GM23338 (cell line): ENCODE results near the gene SENP5. TPM values are rescaled to one million over a fixed set of nuclear protein-coding genes. Genes with fewer than 3 reads are reported as not detected.
"Not testable (repeated sequence)": the region's sequence is repeated elsewhere in the genome, so short reads cannot be mapped to it uniquely, and the experiment has no call there.

ENCODE experiments used
- ATAC-seq: fragments of 200-7000 bp; cut with Tn5 transposase; 3 replicates; pipeline ENCODE4 v1.9.1; 2020
- DNase-seq: peaks from one replicate; pipeline ENCODE4 v3.0.0-alpha.2; 2015; ENCODE audit warnings: low spot score
- H2AFZ ChIP-seq: fragments of 200-600 bp; sonication (generic); 2 replicates; pipeline ENCODE4 v1.8.0; 2016; ENCODE audit warnings: antibody characterized with exemption, mild to moderate bottlenecking, moderate library complexity
- H3F3A ChIP-seq: fragments of 200-600 bp; sonication (generic); replicated peaks from 2 replicates; pipeline ENCODE4 v1.8.0; 2017; ENCODE audit warnings: antibody characterized with exemption, mixed run types, low read depth
- H3K27ac ChIP-seq: fragments of 200-600 bp; sonication (generic); 2 replicates; pipeline ENCODE4 v1.6.1; 2016; ENCODE audit warnings: low read depth
- H3K27me3 ChIP-seq: fragments of 200-600 bp; sonication (generic); 2 replicates; pipeline ENCODE4 v1.8.0; 2016; ENCODE audit warnings: mild to moderate bottlenecking, mixed run types, moderate library complexity; ENCODE audit not compliant: insufficient read depth
- H3K36me3 ChIP-seq: fragments of 200-600 bp; sonication (generic); 2 replicates; pipeline ENCODE4 v1.8.0; 2016; ENCODE audit warnings: mild to moderate bottlenecking; ENCODE audit not compliant: insufficient read depth
- H3K4me1 ChIP-seq: fragments of 200-600 bp; sonication (generic); 2 replicates; pipeline ENCODE4 v1.8.0; 2016; ENCODE audit warnings: mild to moderate bottlenecking, moderate library complexity; ENCODE audit not compliant: insufficient read depth
- H3K4me2 ChIP-seq: fragments of 200-600 bp; sonication (generic); 2 replicates; pipeline ENCODE4 v1.7.1; 2017; ENCODE audit warnings: mixed run types
- H3K4me3 ChIP-seq: fragments of 200-600 bp; sonication (generic); 2 replicates; pipeline ENCODE4 v1.6.1; 2016; ENCODE audit warnings: mixed run types
- H3K79me2 ChIP-seq: fragments of 200-600 bp; sonication (generic); replicated peaks from 2 replicates; pipeline ENCODE4 v1.8.0; 2017; ENCODE audit warnings: mild to moderate bottlenecking; ENCODE audit not compliant: insufficient read depth
- H3K9me2 ChIP-seq: fragments of 200-600 bp; sonication (generic); 2 replicates; pipeline ENCODE4 v1.8.0; 2017; ENCODE audit not compliant: insufficient read depth
- H4K20me1 ChIP-seq: fragments of 200-600 bp; sonication (generic); replicated peaks from 2 replicates; pipeline ENCODE4 v1.8.0; 2017; ENCODE audit warnings: mild to moderate bottlenecking; ENCODE audit not compliant: insufficient read depth
- H3K27ac Mint-ChIP-seq: 2 replicates; pipeline ENCODE4 v1.8.0; 2020; ENCODE audit warnings: inconsistent platforms, mild to moderate bottlenecking, moderate library complexity, mixed read lengths
- H3K27me3 Mint-ChIP-seq: 3 replicates; pipeline ENCODE4 v1.8.0; 2022; ENCODE audit warnings: low read depth, mild to moderate bottlenecking, moderate library complexity, mixed read lengths, inconsistent platforms; ENCODE audit not compliant: insufficient read depth, poor library complexity
- H3K36me3 Mint-ChIP-seq: 3 replicates; pipeline ENCODE4 v1.8.0; 2021; ENCODE audit warnings: low read depth, mild to moderate bottlenecking, inconsistent platforms, moderate library complexity, mixed read lengths
- H3K4me1 Mint-ChIP-seq: 3 replicates; pipeline ENCODE4 v1.8.0; 2020; ENCODE audit warnings: mild to moderate bottlenecking, inconsistent platforms, mixed read lengths
- H3K4me3 Mint-ChIP-seq: 3 replicates; pipeline ENCODE4 v1.8.0; 2021; ENCODE audit warnings: moderate library complexity, mild to moderate bottlenecking, inconsistent platforms, mixed read lengths
- H3K9me3 Mint-ChIP-seq: 3 replicates; pipeline ENCODE4 v1.8.0; 2020; ENCODE audit warnings: moderate library complexity, mild to moderate bottlenecking, inconsistent platforms, mixed read lengths
- EZH2 ChIP-seq: fragments of 200-600 bp; sonication (generic); IDR thresholded peaks from one replicate; pipeline ENCODE4 v1.8.0; 2017; ENCODE audit warnings: antibody characterized with exemption, mild to moderate bottlenecking, low read depth; ENCODE audit not compliant: unreplicated experiment
- EZH2phosphoT487 ChIP-seq: fragments of 200-600 bp; sonication (generic); IDR thresholded peaks from one replicate; pipeline ENCODE4 v1.8.1; 2018; ENCODE audit warnings: antibody characterized with exemption; ENCODE audit not compliant: unreplicated experiment
- ZNF114 ChIP-seq: fragments of 250-450 bp; sonication (Bioruptor Pico); IDR thresholded peaks from 2 replicates; pipeline ENCODE4 v1.5.0; 2020; ENCODE audit warnings: mild to moderate bottlenecking, moderate library complexity
- polyA plus RNA-seq: library from polyadenylated mRNA; unstranded; fragments of >200 nt; fragmentation: Nextera tagmentation; extraction: Ambion mirVana; gene quantifications from 2 replicates; pipeline ENCODE4 v1.2.1, GENCODE V29; 2016
- total RNA-seq: library from RNA; depleted of rRNA; stranded (reverse); fragments of >200 nt; shearing (Covaris generic); gene quantifications from 2 replicates; pipeline ENCODE4 v1.2.3, GENCODE V29; 2014
- TF ChIP-seq, protein P1 (sequence below): IDR thresholded peaks from 2 replicates; pipeline ENCODE4 v1.6.1; 2016; ENCODE audit warnings: antibody characterized with exemption
- TF ChIP-seq, protein P2 (sequence below), 2 experiments: fragments of 200-600 bp in 1 of 2; sonication (generic) in 1 of 2; conservative IDR thresholded peaks; 2 replicates each; pipeline versions ENCODE4 v1.5.1 to v1.6.1; 2016 to 2017; ENCODE audit warnings: antibody characterized with exemption in 2 of 2, low read depth in 2 of 2, mild to moderate bottlenecking in 2 of 2, moderate library complexity in 1 of 2

Gene SENP5
- total and polyA plus RNA-seq, 2 experiments from 2014 or later: 12.2 to 34.3 TPM

GRCh38 chr3:196843435-196844110 lies 24.1 kb upstream of the SENP5 start:
- H3K36me3 ChIP-seq: no peaks in the 10 kb centered on the region
- Mint-ChIP-seq H3K27me3 (peaks cover 3% of the 10 kb centered on the region), H3K4me1 (no peaks in the 10 kb centered on the region), H3K36me3 (peaks cover 3% of the 10 kb centered on the region; the same call in 2 of the 3 replicates), H3K9me3 (peaks cover 31% of the 10 kb centered on the region), H3K27ac (no peak overlapping the region), H3K4me3 (no peak overlapping the region)
- no peaks in the 10 kb centered on the region for H3K79me2 ChIP-seq
- H3K4me2 ChIP-seq: no peak overlapping the region
- H3K27ac ChIP-seq: no peak overlapping the region
- no peaks in the 10 kb centered on the region for H3K27me3 ChIP-seq
- H3F3A ChIP-seq: no peaks in the 10 kb centered on the region
- H4K20me1 ChIP-seq: no peaks in the 10 kb centered on the region
- no peak overlapping the region for H3K4me3 ChIP-seq
- DNase-seq (no peak), ATAC-seq (no peak)
- H2AFZ ChIP-seq: peak overlapping the region; percentile 23; the same call in 1 of the 2 replicates
- H3K4me1 ChIP-seq: no peaks in the 10 kb centered on the region
- TF ChIP-seq, protein P1, sequence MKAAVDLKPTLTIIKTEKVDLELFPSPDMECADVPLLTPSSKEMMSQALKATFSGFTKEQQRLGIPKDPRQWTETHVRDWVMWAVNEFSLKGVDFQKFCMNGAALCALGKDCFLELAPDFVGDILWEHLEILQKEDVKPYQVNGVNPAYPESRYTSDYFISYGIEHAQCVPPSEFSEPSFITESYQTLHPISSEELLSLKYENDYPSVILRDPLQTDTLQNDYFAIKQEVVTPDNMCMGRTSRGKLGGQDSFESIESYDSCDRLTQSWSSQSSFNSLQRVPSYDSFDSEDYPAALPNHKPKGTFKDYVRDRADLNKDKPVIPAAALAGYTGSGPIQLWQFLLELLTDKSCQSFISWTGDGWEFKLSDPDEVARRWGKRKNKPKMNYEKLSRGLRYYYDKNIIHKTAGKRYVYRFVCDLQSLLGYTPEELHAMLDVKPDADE: no peak
- TF ChIP-seq, protein P2, sequence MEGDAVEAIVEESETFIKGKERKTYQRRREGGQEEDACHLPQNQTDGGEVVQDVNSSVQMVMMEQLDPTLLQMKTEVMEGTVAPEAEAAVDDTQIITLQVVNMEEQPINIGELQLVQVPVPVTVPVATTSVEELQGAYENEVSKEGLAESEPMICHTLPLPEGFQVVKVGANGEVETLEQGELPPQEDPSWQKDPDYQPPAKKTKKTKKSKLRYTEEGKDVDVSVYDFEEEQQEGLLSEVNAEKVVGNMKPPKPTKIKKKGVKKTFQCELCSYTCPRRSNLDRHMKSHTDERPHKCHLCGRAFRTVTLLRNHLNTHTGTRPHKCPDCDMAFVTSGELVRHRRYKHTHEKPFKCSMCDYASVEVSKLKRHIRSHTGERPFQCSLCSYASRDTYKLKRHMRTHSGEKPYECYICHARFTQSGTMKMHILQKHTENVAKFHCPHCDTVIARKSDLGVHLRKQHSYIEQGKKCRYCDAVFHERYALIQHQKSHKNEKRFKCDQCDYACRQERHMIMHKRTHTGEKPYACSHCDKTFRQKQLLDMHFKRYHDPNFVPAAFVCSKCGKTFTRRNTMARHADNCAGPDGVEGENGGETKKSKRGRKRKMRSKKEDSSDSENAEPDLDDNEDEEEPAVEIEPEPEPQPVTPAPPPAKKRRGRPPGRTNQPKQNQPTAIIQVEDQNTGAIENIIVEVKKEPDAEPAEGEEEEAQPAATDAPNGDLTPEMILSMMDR (conservative IDR thresholded peaks at IDR 0.05; ENCODE audit: low read depth in 2 of 2): no peak
- TF ChIP-seq ZNF114 (CRISPR knock-in tag) (no peak), EZH2 (no peak), EZH2phosphoT487 (no peak)
- no peaks in the 10 kb centered on the region for H3K9me2 ChIP-seq

DNA sequence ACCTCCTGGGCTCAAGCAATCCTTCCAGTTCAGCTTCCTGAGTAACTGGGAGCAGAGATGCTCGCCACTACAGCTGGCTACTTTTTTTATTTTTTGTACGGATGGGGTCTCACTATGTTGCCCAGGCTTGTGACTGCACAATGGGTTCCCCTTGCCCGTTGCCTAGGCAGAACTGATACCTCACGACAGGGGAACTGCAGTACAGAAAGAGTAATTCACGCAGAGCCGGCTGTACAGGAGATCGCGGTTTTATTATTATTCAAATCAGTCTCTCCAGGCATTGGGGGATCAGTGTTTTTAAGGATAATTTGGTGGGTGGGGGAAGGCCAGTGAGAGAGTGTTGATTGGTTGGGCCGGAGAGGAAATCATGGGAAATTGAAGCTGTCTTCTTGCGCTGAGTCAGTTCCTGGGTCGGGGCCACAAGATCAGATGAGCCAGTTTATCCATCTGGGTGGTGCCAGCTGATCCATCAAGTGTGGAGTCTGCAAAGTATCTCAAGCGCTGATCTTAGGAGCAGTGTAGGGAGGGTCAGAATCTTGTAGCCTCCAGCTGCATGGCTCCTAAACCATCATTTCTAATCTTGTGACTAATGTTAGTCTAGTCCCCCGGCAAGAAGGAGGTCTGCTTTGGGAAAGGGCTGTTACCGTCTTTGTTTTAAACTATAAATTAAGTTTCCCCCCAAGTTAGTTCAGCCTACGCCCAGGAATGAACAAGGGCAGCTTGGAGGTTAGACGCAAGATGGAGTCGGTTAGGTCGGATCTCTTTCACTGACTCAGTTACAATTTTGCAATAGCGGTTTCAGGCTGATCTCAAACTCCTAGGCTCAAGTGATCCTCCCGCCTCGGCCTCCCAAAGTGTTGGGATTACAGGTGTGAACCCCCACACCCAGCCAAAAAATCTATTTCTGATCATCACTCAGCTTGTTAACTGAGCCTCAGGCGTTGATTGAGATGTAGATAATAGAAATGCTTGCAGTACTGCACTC lies 23.2 kb upstream of the SENP5 start:
- H4K20me1 ChIP-seq, H3K4me2 ChIP-seq: not testable (repeated sequence)

DNA sequence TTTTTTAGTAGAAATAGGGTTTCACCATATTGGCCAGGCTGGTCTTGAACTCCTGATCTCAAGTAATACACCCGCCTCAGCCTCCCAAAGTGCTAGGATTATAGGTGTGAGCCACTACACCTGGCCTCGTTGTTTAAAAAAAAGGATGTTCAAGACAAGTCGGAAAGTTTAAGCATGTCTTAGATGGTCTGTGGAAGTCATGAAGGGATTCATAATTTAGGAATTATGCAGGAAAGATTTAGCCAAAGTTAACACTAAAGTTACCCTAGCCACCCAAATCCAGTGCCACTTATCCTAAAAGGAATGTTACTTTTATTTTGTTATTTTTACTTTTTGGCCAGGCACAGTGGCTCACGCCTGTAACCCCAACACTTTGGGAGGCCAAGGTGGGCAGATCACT lies 19.3 kb upstream of the SENP5 start:
- H3K36me3 ChIP-seq, H3K4me3 Mint-ChIP-seq, H3K4me3 ChIP-seq, H3K27ac ChIP-seq, H4K20me1 ChIP-seq, H3K27me3 ChIP-seq, H2AFZ ChIP-seq, H3F3A ChIP-seq, H3K9me2 ChIP-seq, H3K4me1 ChIP-seq, H3K4me1 Mint-ChIP-seq, H3K4me2 ChIP-seq, H3K27ac Mint-ChIP-seq, DNase-seq, H3K27me3 Mint-ChIP-seq, H3K79me2 ChIP-seq, ATAC-seq: not testable (repeated sequence)
- Mint-ChIP-seq H3K36me3 (peaks cover 16% of the 10 kb centered on the region), H3K9me3 (peaks cover 68% of the 10 kb centered on the region)

More for the DNA sequence above, 23.2 kb upstream of the SENP5 start:
- not testable (repeated sequence) for H3F3A ChIP-seq, H3K79me2 ChIP-seq, H3K4me3 ChIP-seq, H3K4me3 Mint-ChIP-seq, H2AFZ ChIP-seq, H3K27ac Mint-ChIP-seq, ATAC-seq, H3K36me3 ChIP-seq, H3K27ac ChIP-seq, H3K27me3 Mint-ChIP-seq, H3K36me3 Mint-ChIP-seq, H3K9me2 ChIP-seq, H3K4me1 ChIP-seq, H3K27me3 ChIP-seq, H3K4me1 Mint-ChIP-seq, DNase-seq
- H3K9me3 Mint-ChIP-seq: peaks cover 40% of the 10 kb centered on the region
